Liver (tissue), 9 donors: ENCODE data around the gene ZIC2. TPM values are rescaled to one million over a fixed set of nuclear protein-coding genes. Genes with fewer than 3 reads are reported as not detected.

ENCODE experiments used
- DNase-seq: peaks from one replicate; pipeline ENCODE4 v3.0.0-alpha.2; 2017; ENCODE audit warnings: low spot score
- H3K27ac ChIP-seq, 2 donors: one replicate each; pipeline ENCODE4 v1.7.0; 2013; ENCODE audit warnings: inconsistent platforms in 2 of 2, low read length in 2 of 2, control low read depth in 1 of 2, low read depth in 1 of 2, mild to moderate bottlenecking in 1 of 2
- H3K27me3 ChIP-seq, 4 donors: one replicate each; pipeline versions ENCODE4 v1.6.1 to v1.7.0; 2013; ENCODE audit warnings: low read length in 3 of 4, inconsistent platforms in 1 of 4, mild to moderate bottlenecking in 1 of 4, moderate library complexity in 1 of 4; ENCODE audit not compliant: control insufficient read depth in 4 of 4, insufficient read depth in 4 of 4
- H3K36me3 ChIP-seq, 4 donors: one replicate each; pipeline versions ENCODE4 v1.6.1 to v1.7.0; 2013; ENCODE audit warnings: low read length in 3 of 4, mild to moderate bottlenecking in 3 of 4, low read depth in 1 of 4, moderate library complexity in 1 of 4; ENCODE audit not compliant: control insufficient read depth in 4 of 4, insufficient read depth in 3 of 4
- H3K4me1 ChIP-seq, 4 donors: one replicate each; pipeline versions ENCODE4 v1.6.1 to v1.7.0; 2013; ENCODE audit warnings: low read length in 3 of 4, mild to moderate bottlenecking in 3 of 4, moderate library complexity in 1 of 4; ENCODE audit not compliant: control insufficient read depth in 4 of 4, insufficient read depth in 4 of 4
- H3K4me3 ChIP-seq, 3 donors: one replicate each; pipeline versions ENCODE4 v1.6.1 to v1.7.0; 2013; ENCODE audit warnings: low read length in 3 of 3, control low read depth in 1 of 3, low read depth in 1 of 3, mild to moderate bottlenecking in 1 of 3
- H3K9ac ChIP-seq, 2 donors: one replicate each; pipeline ENCODE4 v1.7.0; 2013; ENCODE audit warnings: low read length in 2 of 2, mild to moderate bottlenecking in 2 of 2, moderate library complexity in 2 of 2, control low read depth in 1 of 2, low read depth in 1 of 2
- H3K9me3 ChIP-seq, 4 donors: one replicate each; pipeline versions ENCODE4 v1.6.1 to v1.7.0; 2013; ENCODE audit warnings: low read length in 3 of 4; ENCODE audit not compliant: control insufficient read depth in 4 of 4
- CTCF ChIP-seq: fragments of 150-350 bp; IDR thresholded peaks from 2 replicates; pipeline ENCODE4 v1.5.1; 2017; ENCODE audit warnings: improper control_type of control experiment, low read depth, low read length; ENCODE audit not compliant: missing input control
- EGR1 ChIP-seq, 2 donors: IDR thresholded peaks; 2 replicates each; pipeline ENCODE4 v1.6.1; 2016 to 2018; ENCODE audit warnings: antibody characterized with exemption in 2 of 2, low read depth in 2 of 2
- FOXA1 ChIP-seq: IDR thresholded peaks from 2 replicates; pipeline ENCODE4 v1.6.1; 2016; ENCODE audit warnings: antibody characterized with exemption
- FOXA2 ChIP-seq: IDR thresholded peaks from 2 replicates; pipeline ENCODE4 v1.6.1; 2016; ENCODE audit warnings: antibody characterized with exemption
- GABPA ChIP-seq, 2 donors: IDR thresholded peaks in 1 of 2; conservative IDR thresholded peaks in 1 of 2; 2 replicates each; pipeline ENCODE4 v1.6.1; 2016; ENCODE audit warnings: antibody characterized with exemption in 2 of 2, mild to moderate bottlenecking in 1 of 2, moderate library complexity in 1 of 2
- HNF4A ChIP-seq, 2 donors: conservative IDR thresholded peaks; 2 replicates each; pipeline ENCODE4 v1.6.1; 2016; ENCODE audit warnings: antibody characterized with exemption in 2 of 2, mild to moderate bottlenecking in 2 of 2
- HNF4G ChIP-seq: IDR thresholded peaks from 2 replicates; pipeline ENCODE4 v1.6.1; 2016; ENCODE audit warnings: antibody characterized with exemption
- JUND ChIP-seq, 2 donors: IDR thresholded peaks; 2 replicates each; pipeline ENCODE4 v1.6.1; 2016; ENCODE audit warnings: antibody characterized with exemption in 2 of 2
- MAX ChIP-seq: IDR thresholded peaks from 2 replicates; pipeline ENCODE4 v1.6.1; 2016; ENCODE audit warnings: antibody characterized with exemption
- NR2F2 ChIP-seq: IDR thresholded peaks from 2 replicates; pipeline ENCODE4 v1.6.1; 2016; ENCODE audit warnings: antibody characterized with exemption
- RAD21 ChIP-seq, 2 donors: IDR thresholded peaks; 2 replicates each; pipeline ENCODE4 v1.6.1; 2016; ENCODE audit warnings: antibody characterized with exemption in 2 of 2, mild to moderate bottlenecking in 2 of 2
- RXRA ChIP-seq, 2 donors: IDR thresholded peaks; 2 replicates each; pipeline ENCODE4 v1.6.1; 2017 to 2018; ENCODE audit warnings: antibody characterized with exemption in 2 of 2, mild to moderate bottlenecking in 1 of 2
- TAF1 ChIP-seq: conservative IDR thresholded peaks from 2 replicates; pipeline ENCODE4 v1.6.1; 2016; ENCODE audit warnings: antibody characterized with exemption, mild to moderate bottlenecking
- YY1 ChIP-seq: IDR thresholded peaks from 2 replicates; pipeline ENCODE4 v1.6.1; 2016; ENCODE audit warnings: antibody characterized with exemption, mild to moderate bottlenecking
- WGBS: extraction: QIAGEN DNeasy Blood & Tissue Kit; methylation state at CpG from one replicate; pipeline ENCODE4 v1.1.7; 2013; 5-methylcytosine and 5-hydroxymethylcytosine counted together
- polyA plus RNA-seq, 2 donors: library from polyadenylated mRNA; stranded (reverse) in 1 of 2; unstranded in 1 of 2; fragments of 200-250 nt in 1 of 2; fragments of >200 nt in 1 of 2; fragmentation: Nextera tagmentation in 1 of 2; extraction: Ambion mirVana in 1 of 2; gene quantifications; one replicate each; pipeline versions ENCODE4 v1.2.1 to v1.2.3, GENCODE V29; 2013 to 2015
- total RNA-seq, 2 donors: library from RNA; depleted of rRNA; stranded (reverse); fragments of >200 nt; gene quantifications; one replicate each; pipeline ENCODE4 v1.2.3, GENCODE V29; 2014
- TF ChIP-seq, protein P1 (sequence below): IDR thresholded peaks from 2 replicates; pipeline ENCODE4 v1.6.1; 2016; ENCODE audit warnings: antibody characterized with exemption, mild to moderate bottlenecking
- TF ChIP-seq, protein P2 (sequence below): IDR thresholded peaks from 2 replicates; pipeline ENCODE4 v1.6.1; 2016; ENCODE audit warnings: antibody characterized with exemption
- TF ChIP-seq, protein P3 (sequence below): IDR thresholded peaks from 2 replicates; pipeline ENCODE4 v1.6.1; 2016; ENCODE audit warnings: antibody characterized with exemption
- donor health status: healthy.
- donor health status: healthy.
- donor health status: healthy.
- donor health status: healthy.
- donor health status: healthy.

ZIC2 gene
- total and polyA plus RNA-seq, 4 donors: not detected

- Histone ChIP-seq H3K9me3 (no peaks in the 10 kb centered on the region), H3K27ac (no peak overlapping the region), H3K36me3 (no peaks in the 10 kb centered on the region), H3K4me1 (peaks cover 0 to 4% (median under 1%) of the 10 kb centered on the region in 4 donors), H3K9ac (no peak overlapping the region), H3K4me3 (no peak overlapping the region), H3K27me3 (no peaks in the 10 kb centered on the region)
- no peak for DNase-seq
- TF ChIP-seq, protein P1, sequence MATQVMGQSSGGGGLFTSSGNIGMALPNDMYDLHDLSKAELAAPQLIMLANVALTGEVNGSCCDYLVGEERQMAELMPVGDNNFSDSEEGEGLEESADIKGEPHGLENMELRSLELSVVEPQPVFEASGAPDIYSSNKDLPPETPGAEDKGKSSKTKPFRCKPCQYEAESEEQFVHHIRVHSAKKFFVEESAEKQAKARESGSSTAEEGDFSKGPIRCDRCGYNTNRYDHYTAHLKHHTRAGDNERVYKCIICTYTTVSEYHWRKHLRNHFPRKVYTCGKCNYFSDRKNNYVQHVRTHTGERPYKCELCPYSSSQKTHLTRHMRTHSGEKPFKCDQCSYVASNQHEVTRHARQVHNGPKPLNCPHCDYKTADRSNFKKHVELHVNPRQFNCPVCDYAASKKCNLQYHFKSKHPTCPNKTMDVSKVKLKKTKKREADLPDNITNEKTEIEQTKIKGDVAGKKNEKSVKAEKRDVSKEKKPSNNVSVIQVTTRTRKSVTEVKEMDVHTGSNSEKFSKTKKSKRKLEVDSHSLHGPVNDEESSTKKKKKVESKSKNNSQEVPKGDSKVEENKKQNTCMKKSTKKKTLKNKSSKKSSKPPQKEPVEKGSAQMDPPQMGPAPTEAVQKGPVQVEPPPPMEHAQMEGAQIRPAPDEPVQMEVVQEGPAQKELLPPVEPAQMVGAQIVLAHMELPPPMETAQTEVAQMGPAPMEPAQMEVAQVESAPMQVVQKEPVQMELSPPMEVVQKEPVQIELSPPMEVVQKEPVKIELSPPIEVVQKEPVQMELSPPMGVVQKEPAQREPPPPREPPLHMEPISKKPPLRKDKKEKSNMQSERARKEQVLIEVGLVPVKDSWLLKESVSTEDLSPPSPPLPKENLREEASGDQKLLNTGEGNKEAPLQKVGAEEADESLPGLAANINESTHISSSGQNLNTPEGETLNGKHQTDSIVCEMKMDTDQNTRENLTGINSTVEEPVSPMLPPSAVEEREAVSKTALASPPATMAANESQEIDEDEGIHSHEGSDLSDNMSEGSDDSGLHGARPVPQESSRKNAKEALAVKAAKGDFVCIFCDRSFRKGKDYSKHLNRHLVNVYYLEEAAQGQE: no peak
- TF ChIP-seq CTCF (no peak), GABPA (IDR thresholded peaks at IDR 0.05 in 1 of 2, conservative IDR thresholded peaks at IDR 0.05 in 1 of 2) (no peak), MAX (no peak), FOXA1 (no peak), HNF4G (no peak), NR2F2 (no peak), FOXA2 (no peak), EGR1 (IDR thresholded peaks at IDR 0.05; ENCODE audit: low read depth in 2 of 2) (no peak), YY1 (no peak), TAF1 (no peak), RXRA (IDR thresholded peaks at IDR 0.05) (no peak), JUND (IDR thresholded peaks at IDR 0.05) (no peak)
- TF ChIP-seq, protein P2, sequence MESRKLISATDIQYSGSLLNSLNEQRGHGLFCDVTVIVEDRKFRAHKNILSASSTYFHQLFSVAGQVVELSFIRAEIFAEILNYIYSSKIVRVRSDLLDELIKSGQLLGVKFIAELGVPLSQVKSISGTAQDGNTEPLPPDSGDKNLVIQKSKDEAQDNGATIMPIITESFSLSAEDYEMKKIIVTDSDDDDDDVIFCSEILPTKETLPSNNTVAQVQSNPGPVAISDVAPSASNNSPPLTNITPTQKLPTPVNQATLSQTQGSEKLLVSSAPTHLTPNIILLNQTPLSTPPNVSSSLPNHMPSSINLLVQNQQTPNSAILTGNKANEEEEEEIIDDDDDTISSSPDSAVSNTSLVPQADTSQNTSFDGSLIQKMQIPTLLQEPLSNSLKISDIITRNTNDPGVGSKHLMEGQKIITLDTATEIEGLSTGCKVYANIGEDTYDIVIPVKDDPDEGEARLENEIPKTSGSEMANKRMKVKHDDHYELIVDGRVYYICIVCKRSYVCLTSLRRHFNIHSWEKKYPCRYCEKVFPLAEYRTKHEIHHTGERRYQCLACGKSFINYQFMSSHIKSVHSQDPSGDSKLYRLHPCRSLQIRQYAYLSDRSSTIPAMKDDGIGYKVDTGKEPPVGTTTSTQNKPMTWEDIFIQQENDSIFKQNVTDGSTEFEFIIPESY: no peak
- TF ChIP-seq, protein P3, sequence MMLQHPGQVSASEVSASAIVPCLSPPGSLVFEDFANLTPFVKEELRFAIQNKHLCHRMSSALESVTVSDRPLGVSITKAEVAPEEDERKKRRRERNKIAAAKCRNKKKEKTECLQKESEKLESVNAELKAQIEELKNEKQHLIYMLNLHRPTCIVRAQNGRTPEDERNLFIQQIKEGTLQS: no peak
- 98% methylated on average over 3 of the region's 3 CpGs for WGBS
These were observed 38.3 kb downstream of the ZIC2 start for GRCh38 chr13:100019780-100020356.

DNA sequence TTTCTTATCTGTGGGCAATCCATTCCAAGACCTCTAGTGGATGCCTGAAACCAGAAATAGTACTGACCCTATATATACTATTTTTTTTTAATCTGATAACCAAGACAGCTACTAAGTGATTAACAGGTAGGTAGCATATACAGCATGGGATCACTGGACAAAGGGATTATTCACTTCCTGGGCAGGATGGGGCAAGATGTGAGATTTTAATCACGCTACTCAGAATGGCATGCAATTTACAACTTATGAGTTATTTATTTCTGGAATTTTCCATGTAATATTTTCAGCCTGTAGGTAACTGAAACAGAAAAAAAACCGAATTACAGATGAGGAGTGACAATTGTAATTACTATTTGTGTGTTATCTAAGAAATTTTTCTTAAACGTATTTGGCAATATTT, 41.2 kb downstream of the ZIC2 start:
- WGBS: 91% methylated on average over 3 of the region's 3 CpGs
- Histone ChIP-seq H3K9me3 (no peaks in the 10 kb centered on the region), H3K4me1 (peaks cover 0 to 4% (median under 1%) of the 10 kb centered on the region in 4 donors), H3K27ac (no peak overlapping the region), H3K9ac (no peak overlapping the region), H3K27me3 (no peaks in the 10 kb centered on the region), H3K4me3 (no peak overlapping the region), H3K36me3 (no peaks in the 10 kb centered on the region)
- no peak for DNase-seq
- TF ChIP-seq HNF4A (conservative IDR thresholded peaks at IDR 0.05): no peak
- TF ChIP-seq, protein P2: no peak
- TF ChIP-seq, protein P1: no peak
- no peak for TF ChIP-seq FOXA1
- TF ChIP-seq, protein P3: no peak
- TF ChIP-seq JUND (IDR thresholded peaks at IDR 0.05): no peak
- no peak for TF ChIP-seq NR2F2
- no peak for TF ChIP-seq TAF1
- TF ChIP-seq HNF4G: no peak
- TF ChIP-seq RAD21 (IDR thresholded peaks at IDR 0.05): no peak
